ENCODE data around the gene BICD1.

DNA sequence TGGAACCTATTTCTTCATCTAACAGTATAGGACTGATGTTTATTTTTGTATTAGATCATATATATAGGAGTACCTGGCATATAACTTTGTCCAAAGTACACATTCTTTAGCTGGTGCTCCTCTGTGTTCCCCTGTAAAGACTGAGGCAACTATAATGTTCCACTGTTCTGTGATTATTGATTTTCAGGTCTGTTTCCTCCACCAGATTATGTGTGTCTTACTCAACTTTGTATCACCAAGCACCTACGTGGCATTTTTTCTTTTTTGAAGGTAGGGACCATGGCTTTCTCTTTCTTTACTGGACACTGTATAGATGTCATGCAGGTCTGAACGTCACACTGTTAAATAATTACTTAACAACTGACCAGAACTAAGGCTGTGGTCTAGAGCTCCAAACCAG, 29.3 kb downstream of the BICD1 start:
- TF ChIP-seq, protein P1, sequence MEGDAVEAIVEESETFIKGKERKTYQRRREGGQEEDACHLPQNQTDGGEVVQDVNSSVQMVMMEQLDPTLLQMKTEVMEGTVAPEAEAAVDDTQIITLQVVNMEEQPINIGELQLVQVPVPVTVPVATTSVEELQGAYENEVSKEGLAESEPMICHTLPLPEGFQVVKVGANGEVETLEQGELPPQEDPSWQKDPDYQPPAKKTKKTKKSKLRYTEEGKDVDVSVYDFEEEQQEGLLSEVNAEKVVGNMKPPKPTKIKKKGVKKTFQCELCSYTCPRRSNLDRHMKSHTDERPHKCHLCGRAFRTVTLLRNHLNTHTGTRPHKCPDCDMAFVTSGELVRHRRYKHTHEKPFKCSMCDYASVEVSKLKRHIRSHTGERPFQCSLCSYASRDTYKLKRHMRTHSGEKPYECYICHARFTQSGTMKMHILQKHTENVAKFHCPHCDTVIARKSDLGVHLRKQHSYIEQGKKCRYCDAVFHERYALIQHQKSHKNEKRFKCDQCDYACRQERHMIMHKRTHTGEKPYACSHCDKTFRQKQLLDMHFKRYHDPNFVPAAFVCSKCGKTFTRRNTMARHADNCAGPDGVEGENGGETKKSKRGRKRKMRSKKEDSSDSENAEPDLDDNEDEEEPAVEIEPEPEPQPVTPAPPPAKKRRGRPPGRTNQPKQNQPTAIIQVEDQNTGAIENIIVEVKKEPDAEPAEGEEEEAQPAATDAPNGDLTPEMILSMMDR (IDR thresholded peaks at IDR 0.05) = no peak
- no peak for TF ChIP-seq POLR2A (IDR thresholded peaks at IDR 0.05)

Data from esophagus squamous epithelium (tissue), 4 donors.